Daoy (cell line): ENCODE results near the gene SEPTIN3. TPM values are rescaled to one million over a fixed set of nuclear protein-coding genes. Genes with fewer than 3 reads are reported as not detected.

Source experiments
- DNase-seq: peaks from one replicate; pipeline ENCODE4 v3.0.0-alpha.2; 2015; ENCODE audit warnings: low read depth
- total RNA-seq: library from RNA; depleted of rRNA; stranded (reverse); fragments of >200 nt; shearing (Covaris generic); gene quantifications from 2 replicates; pipeline ENCODE4 v1.2.3, GENCODE V29; 2014; rRNA removed

The SEPTIN3 gene
- total RNA-seq, 1 experiment from 2014 or later, result 0.74 TPM

- DNase-seq, result no peak
Observed at GRCh38 chr22:42016111-42016510, 46.9 kb downstream of the SEPTIN3 start.

GRCh38 chr22:42018224-42018623 is 49.0 kb downstream of the SEPTIN3 start:
- DNase-seq, result no peak

Other genes starting within 250 kb of the SEPTIN3 start
- 10.6 and 12.9 TPM in 2 replicates for gene CCDC134, start 168.8 kb upstream of the SEPTIN3 start, total RNA-seq
- 16.1 and 20.5 TPM in 2 replicates for gene SREBF2, start 136.3 kb upstream of the SEPTIN3 start, total RNA-seq
- not detected in 2 replicates for gene SHISA8, start 54.4 kb upstream of the SEPTIN3 start, total RNA-seq
- gene TNFRSF13C, start 42.6 kb upstream of the SEPTIN3 start, total RNA-seq, result 0.17 and 0.27 TPM in 2 replicates
- 44.2 and 57.3 TPM in 2 replicates for gene CENPM, start 22.3 kb upstream of the SEPTIN3 start, total RNA-seq
- gene WBP2NL, start 29.3 kb downstream of the SEPTIN3 start, total RNA-seq, result not detected in 2 replicates
- 13.7 and 18.2 TPM in 2 replicates for gene NAGA, start 101.4 kb downstream of the SEPTIN3 start, total RNA-seq
- 8.7 and 14.5 TPM in 2 replicates for gene PHETA2, start 104.8 kb downstream of the SEPTIN3 start, total RNA-seq
- gene SMDT1, start 110.3 kb downstream of the SEPTIN3 start, total RNA-seq, result 6.5 and 17.8 TPM in 2 replicates
- gene NDUFA6, start 121.3 kb downstream of the SEPTIN3 start, total RNA-seq, result 110 and 161 TPM in 2 replicates
- gene CYP2D6, start 161.4 kb downstream of the SEPTIN3 start, total RNA-seq, result 0.03 and 0.40 TPM in 2 replicates